SKM-1 (cell line): ENCODE data around the gene FAM120A.
A peak's percentile ranks its signal among the peaks of the same experiment; 100 is the strongest.

Experiments
- DNase-seq: peaks from one replicate; lab custom pipeline; 2025; ENCODE audit not compliant: unreplicated experiment; lab: John Stamatoyannopoulos, UW

The FAM120A gene

GRCh38 chr9:93546356-93546755 is 94.9 kb downstream of the FAM120A start:
- DNase-seq = no peak

DNA sequence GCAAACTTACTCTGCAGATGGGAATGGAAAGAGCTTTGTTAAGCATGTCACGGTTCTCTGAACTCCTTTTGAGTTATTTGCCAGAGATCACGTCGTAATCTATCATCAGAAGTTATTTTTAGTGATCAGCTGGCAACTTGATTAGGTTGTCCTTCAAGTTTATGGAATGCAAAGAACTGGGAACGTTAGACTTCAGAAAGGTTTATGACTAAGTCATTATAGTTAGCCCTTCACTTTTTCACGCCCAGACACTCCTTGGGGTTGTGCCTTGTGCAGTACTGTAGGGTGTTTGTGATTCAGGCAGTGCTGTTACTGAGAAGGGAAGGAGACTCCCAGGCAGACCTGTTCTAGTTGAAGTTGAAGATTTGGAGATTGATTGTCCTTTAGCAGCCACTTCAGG is 98.1 kb downstream of the FAM120A start:
- DNase-seq = no peak

DNA sequence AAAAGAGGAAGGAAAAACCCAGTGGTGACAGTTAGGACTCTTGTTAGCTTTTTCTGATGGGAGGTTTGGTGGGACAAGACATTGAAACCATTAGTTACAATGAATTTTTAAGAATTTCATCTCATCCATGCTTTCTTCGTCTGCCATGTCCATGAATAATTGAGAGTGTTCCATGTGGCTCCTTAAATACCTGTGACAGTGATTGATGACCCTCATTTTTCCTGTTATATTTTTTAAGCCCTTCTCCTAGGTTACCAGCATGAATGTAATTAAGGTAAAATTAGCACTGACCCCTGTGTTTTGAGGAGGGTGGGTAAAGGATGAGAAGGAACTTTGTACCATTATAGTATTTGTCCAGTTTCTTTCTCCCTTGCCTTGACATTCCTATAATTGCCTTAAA is 101.4 kb downstream of the FAM120A start:
- no peak for DNase-seq

GRCh38 chr9:93555370-93555769 is 103.9 kb downstream of the FAM120A start:
- no peak for DNase-seq

DNA sequence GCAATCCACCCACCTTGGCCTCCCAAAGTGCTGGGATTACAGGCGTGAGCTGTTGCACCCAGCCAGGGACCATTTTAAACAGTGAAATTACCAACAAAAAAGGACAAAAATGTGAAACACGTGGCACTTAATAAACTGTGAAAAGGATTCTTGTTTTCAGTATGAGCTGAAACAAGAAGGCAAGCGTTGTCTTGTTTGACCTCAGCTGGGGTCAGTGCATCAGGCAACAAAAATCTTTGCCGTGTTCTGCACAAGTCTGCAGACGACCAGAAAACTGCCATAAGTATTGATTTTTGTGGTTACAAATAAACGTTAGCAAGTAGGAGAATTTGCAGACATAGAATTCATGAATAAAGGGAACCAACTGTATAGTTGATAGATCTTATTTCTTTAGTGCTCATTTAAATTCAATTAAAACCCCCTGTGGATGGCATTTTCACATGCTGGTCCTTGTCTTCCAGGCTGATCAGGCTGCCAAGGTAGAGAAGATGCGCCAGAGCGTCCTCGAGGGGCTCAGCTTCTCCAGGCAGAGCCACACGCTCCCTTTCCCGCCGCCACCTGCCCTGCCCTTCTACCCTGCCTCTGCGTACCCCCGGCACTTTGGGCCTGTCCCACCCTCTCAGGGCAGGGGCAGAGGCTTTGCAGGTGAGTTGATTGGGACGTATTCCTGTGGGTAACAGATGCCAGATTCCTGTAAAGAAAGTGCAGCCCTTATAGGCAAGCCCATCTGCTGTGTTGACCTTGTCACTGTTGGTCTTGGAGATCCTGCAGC is 106.1 kb downstream of the FAM120A start:
- DNase-seq = no peak

DNA sequence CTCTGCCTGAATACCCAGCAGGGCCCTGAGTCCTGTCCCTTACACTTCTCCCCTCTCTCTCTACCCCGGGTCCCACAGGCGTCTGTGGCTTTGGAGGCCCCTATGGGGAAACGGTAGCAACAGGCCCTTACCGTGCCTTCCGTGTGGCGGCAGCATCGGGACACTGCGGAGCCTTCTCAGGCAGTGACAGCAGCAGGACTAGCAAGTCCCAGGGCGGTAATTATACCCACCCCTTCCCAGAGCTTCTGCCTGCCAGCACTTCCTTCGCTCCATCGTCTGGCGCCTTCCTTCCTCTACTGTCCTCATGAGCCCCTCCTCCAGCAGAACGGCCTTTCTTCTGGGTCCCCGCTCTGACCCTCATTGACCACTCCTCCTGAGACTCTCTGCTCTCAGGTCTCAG is 107.0 kb downstream of the FAM120A start:
- DNase-seq = no peak

DNA sequence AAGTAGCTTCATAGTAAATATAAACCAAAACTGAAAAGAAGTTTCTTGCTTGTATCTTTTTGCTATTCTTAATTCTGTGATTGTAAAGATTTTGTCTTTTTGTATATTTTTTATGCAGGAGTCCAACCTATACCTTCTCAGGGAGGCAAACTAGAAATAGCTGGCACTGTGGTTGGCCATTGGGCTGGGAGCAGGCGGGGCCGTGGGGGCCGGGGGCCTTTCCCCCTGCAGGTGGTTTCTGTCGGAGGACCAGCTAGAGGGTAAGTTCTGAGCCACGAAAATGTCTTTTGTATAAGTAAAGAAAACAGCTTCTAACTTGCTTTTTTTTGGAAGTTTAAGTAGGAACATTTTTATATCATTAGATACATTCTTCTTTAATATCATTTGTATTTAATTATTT is 109.5 kb downstream of the FAM120A start:
- DNase-seq = no peak

DNA sequence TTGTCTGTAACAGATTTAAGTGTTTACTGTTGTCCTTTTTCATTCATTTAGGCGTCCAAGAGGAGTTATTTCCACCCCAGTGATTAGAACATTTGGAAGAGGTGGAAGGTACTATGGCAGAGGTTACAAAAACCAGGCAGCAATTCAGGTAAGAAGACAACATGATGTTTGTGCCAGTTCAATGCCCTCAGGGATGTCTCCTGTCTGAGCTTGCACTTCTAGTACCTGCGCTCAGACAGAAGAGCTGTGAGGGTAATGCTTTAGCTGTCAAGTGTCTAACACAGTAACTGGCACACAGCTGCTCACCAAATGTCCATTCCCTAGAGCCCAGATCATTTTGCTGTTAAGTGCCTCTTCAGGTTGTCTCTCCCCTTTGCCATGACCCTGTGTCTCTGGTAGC is 110.7 kb downstream of the FAM120A start:
- no peak for DNase-seq

DNA sequence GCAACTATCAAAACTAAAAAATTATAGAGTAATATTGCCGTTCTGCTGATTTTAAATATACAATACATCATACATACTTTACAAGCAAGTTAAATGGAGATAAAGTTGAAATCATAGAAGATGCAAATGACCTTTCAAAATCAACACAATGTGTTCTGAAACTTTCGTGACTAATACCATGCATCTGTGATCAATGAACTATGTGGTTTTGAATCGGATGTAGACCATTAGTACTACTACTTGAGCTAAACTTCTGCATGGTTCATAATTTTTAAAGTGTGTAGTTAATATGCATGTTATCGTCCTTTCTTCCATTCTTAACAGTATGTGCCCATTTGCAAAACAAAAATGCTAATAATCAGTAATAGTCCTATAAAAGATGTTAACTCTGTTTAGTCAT is 113.6 kb downstream of the FAM120A start:
- DNase-seq = no peak

- DNase-seq = peak; percentile 83
These were observed 115.2 kb downstream of the FAM120A start for GRCh38 chr9:93566408-93567270.

DNA sequence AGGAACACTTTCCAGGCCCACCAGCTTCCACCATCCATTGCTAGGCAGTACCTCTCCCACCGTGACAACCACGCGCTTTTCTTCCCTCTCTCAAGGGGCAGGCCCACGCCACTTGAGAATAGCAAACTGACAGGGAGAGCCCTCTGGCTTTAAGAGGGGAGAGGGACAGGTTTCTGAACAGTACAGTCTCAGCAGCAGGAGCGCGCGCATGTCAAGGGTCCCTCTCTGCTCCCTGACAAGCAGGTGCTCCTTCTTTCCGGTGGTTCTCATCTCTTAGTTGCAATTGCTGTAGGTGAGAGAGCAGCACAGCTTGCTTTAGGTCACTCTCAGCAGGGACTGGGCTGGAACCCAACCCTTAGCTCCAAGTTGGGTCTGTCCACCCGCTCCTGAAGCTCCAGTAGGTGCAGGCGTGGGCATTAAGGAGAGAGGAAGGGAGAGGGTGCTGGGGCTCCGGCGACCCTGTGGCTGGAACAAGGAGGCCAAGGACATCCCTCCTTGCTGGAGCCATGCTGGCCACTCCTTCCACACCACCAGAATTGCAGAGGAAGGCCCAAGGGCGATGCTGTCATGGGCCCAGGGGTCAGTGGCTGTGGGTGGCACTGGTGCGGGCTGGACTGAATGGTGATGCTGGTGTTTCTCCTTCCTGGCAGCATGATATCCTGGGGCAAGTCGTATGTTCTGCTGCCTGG is 115.9 kb downstream of the FAM120A start:
- no peak for DNase-seq

DNA sequence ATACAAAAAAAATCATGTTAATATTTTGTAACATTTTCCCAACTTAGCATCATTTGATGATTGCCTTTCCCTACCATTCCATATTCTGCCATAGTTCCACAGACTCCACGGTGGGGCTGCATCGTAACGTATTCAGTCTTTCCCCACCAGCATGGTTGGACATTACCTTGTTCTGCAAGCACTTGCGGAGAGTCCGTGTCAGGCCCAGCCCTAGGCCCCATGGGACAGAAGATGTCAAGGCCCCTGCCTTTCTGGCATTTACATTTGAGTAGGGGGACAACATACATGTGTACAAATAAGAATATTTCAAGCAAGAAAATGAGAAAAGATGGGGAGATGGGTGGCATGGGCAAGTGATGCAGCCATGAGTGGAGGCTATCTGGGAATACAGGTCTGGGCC is 116.7 kb downstream of the FAM120A start:
- DNase-seq = no peak

- no peak for DNase-seq
These were observed 118.2 kb downstream of the FAM120A start for GRCh38 chr9:93569621-93570174.

GRCh38 chr9:93572221-93572620 is 120.7 kb downstream of the FAM120A start:
- DNase-seq = no peak

- no peak for DNase-seq
These were observed 121.4 kb downstream of the FAM120A start for GRCh38 chr9:93572636-93573515.

DNA sequence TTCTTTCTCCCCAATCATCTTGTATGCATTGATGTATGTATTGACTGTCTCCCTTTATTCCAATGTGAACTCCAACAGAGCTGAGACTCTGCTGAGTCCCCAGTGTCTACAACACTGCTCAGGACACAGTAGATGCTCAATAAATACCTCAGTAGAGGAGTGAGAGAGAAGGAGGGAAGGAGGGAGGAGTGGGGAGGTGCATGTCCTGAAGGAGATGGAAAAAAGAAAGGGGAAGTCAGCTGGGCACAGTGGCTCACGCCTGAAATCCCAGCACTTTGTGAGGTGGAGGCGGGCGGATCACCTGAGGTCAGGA is 122.0 kb downstream of the FAM120A start:
- no peak for DNase-seq

GRCh38 chr9:93574091-93574899 is 122.8 kb downstream of the FAM120A start:
- DNase-seq = no peak

GRCh38 chr9:93574900-93575795 is 123.7 kb downstream of the FAM120A start:
- DNase-seq = no peak

GRCh38 chr9:93575796-93576257 is 124.3 kb downstream of the FAM120A start:
- DNase-seq = peak; percentile 34
